Measurements from ENCODE around the gene OCA2.

OCA2 gene

GRCh38 chr15:27796405-27797320 lies 302.5 kb downstream of the OCA2 start:
- Histone ChIP-seq H3K79me2 (ENCODE audit: low read length) (no peaks in the 10 kb centered on the region), H3K4me1 (ENCODE audit: low read length) (no peaks in the 10 kb centered on the region), H3K36me3 (replicated peaks; ENCODE audit: low read depth, low read length) (no peaks in the 10 kb centered on the region), H3K27me3 (ENCODE audit: low read depth, low read length) (no peaks in the 10 kb centered on the region), H3K9me3 (ENCODE audit: insufficient read depth, low read length) (no peaks in the 10 kb centered on the region), H3K27ac (ENCODE audit: low read length) (no peak overlapping the region), H4K20me1 (ENCODE audit: insufficient read depth, low read length) (no peaks in the 10 kb centered on the region), H3K4me3 (ENCODE audit: low read length) (no peak overlapping the region), H3K9ac (ENCODE audit: low read length) (no peak overlapping the region), H3K4me2 (ENCODE audit: low read length) (no peak overlapping the region), H2AFZ (ENCODE audit: low read depth, low read length) (no peak overlapping the region)
- TF ChIP-seq CTCF (IDR thresholded peaks at IDR 0.05; ENCODE audit: low read depth, low read length) (no peak), EZH2phosphoT487 (IDR thresholded peaks at IDR 0.05; ENCODE audit: low read depth) (no peak)

GRCh38 chr15:27792756-27793264 lies 306.3 kb downstream of the OCA2 start:
- no peaks in the 10 kb centered on the region for H3K4me1 ChIP-seq (ENCODE audit: low read length)
- H3K9ac ChIP-seq (ENCODE audit: low read length), result no peak overlapping the region
- no peak overlapping the region for H2AFZ ChIP-seq (ENCODE audit: low read depth, low read length)
- no peak for TF ChIP-seq CTCF (IDR thresholded peaks at IDR 0.05; ENCODE audit: low read depth, low read length)
- TF ChIP-seq EZH2phosphoT487 (IDR thresholded peaks at IDR 0.05; ENCODE audit: low read depth), result no peak
- H3K27me3 ChIP-seq (ENCODE audit: low read depth, low read length), result no peaks in the 10 kb centered on the region
- no peaks in the 10 kb centered on the region for H3K79me2 ChIP-seq (ENCODE audit: low read length)
- H3K4me2 ChIP-seq (ENCODE audit: low read length), result no peak overlapping the region
- H3K36me3 ChIP-seq (replicated peaks; ENCODE audit: low read depth, low read length), result no peaks in the 10 kb centered on the region
- no peaks in the 10 kb centered on the region for H3K9me3 ChIP-seq (ENCODE audit: insufficient read depth, low read length)
- no peak overlapping the region for H3K4me3 ChIP-seq (ENCODE audit: low read length)
- no peak overlapping the region for H3K27ac ChIP-seq (ENCODE audit: low read length)
- H4K20me1 ChIP-seq (ENCODE audit: insufficient read depth, low read length), result no peaks in the 10 kb centered on the region

DNA sequence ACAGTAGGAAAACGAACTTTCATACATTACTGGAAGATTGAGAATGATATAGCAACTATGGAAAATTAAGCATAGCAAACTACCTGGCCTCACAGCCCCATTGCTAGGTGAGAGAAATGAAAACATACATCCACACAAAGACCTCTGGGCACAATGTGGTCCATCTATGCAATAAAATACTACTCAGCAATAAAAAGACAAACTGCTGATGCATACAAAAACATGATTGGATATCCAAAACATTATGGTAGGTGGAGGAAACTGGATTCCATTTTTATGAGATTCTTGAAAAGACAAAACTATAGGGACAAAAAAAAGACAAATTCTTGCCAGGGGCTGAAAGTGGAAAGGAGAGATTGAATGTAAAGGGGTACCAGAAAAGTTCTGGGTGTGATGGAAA lies 308.8 kb downstream of the OCA2 start:
- H3K27ac ChIP-seq (ENCODE audit: low read length), result no peak overlapping the region
- H3K27me3 ChIP-seq (ENCODE audit: low read depth, low read length), result no peaks in the 10 kb centered on the region
- no peaks in the 10 kb centered on the region for H3K4me1 ChIP-seq (ENCODE audit: low read length)
- no peak overlapping the region for H3K4me2 ChIP-seq (ENCODE audit: low read length)
- no peak overlapping the region for H3K9ac ChIP-seq (ENCODE audit: low read length)
- no peaks in the 10 kb centered on the region for H3K36me3 ChIP-seq (replicated peaks; ENCODE audit: low read depth, low read length)
- no peaks in the 10 kb centered on the region for H3K79me2 ChIP-seq (ENCODE audit: low read length)
- no peak overlapping the region for H3K4me3 ChIP-seq (ENCODE audit: low read length)
- no peak overlapping the region for H2AFZ ChIP-seq (ENCODE audit: low read depth, low read length)
- no peaks in the 10 kb centered on the region for H3K9me3 ChIP-seq (ENCODE audit: insufficient read depth, low read length)
- H4K20me1 ChIP-seq (ENCODE audit: insufficient read depth, low read length), result no peaks in the 10 kb centered on the region
- TF ChIP-seq EZH2phosphoT487 (IDR thresholded peaks at IDR 0.05; ENCODE audit: low read depth), result no peak
- no peak for TF ChIP-seq CTCF (IDR thresholded peaks at IDR 0.05; ENCODE audit: low read depth, low read length)

DNA sequence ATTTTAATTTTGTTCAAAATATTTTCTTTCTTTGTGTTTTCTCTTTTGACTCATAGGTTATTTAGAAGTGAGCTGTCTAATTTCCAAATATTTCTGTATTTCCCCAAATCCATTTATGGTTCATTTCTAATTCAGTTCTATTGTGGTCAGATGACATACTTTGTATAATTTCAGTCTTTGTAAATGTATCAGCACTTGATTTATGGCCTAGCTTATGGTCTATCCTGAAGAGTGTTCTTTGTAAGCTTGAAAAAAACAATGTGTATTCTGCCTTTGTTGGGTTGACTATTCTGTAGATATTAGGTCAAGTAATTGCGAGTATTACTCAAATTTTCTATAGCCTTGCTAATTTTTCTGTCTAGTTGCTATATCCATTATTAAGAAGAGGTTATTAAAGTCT lies 311.2 kb downstream of the OCA2 start:
- Histone ChIP-seq H3K27me3 (ENCODE audit: low read depth, low read length) (no peaks in the 10 kb centered on the region), H3K79me2 (ENCODE audit: low read length) (no peaks in the 10 kb centered on the region), H3K4me2 (ENCODE audit: low read length) (no peak overlapping the region), H3K27ac (ENCODE audit: low read length) (no peak overlapping the region), H3K9me3 (ENCODE audit: insufficient read depth, low read length) (no peaks in the 10 kb centered on the region), H3K4me3 (ENCODE audit: low read length) (no peak overlapping the region), H3K9ac (ENCODE audit: low read length) (no peak overlapping the region), H3K36me3 (replicated peaks; ENCODE audit: low read depth, low read length) (no peaks in the 10 kb centered on the region), H4K20me1 (ENCODE audit: insufficient read depth, low read length) (no peaks in the 10 kb centered on the region), H2AFZ (ENCODE audit: low read depth, low read length) (no peak overlapping the region), H3K4me1 (ENCODE audit: low read length) (no peaks in the 10 kb centered on the region)
- no peak for TF ChIP-seq EZH2phosphoT487 (IDR thresholded peaks at IDR 0.05; ENCODE audit: low read depth)
- TF ChIP-seq CTCF (IDR thresholded peaks at IDR 0.05; ENCODE audit: low read depth, low read length), result no peak
